Caco-2 (cell line): ENCODE data around the gene PCDH15. TPM values are rescaled to one million over a fixed set of nuclear protein-coding genes. Genes with fewer than 3 reads are reported as not detected.
"Not testable (repeated sequence)": the region's sequence is repeated elsewhere in the genome, so short reads cannot be mapped to it uniquely, and the experiment has no call there.

ENCODE experiments used
- BruUV-seq: library from RNA; stranded (reverse); fragments of 400-500 nt; replicated peaks from 2 replicates; lab custom pipeline; 2021; lab: Mats Ljungman, UMichigan
- CTCF ChIA-PET: fragments of 300-600 bp; sonication (Branson Sonifier 250); formaldehyde crosslinking; loops from one replicate; lab custom pipeline; 2022; ENCODE audit warnings: antibody characterized with exemption; lab: Charles Lee
- POLR2A ChIA-PET: fragments of 300-600 bp; sonication (Branson Sonifier 250); formaldehyde crosslinking; loops from one replicate; lab custom pipeline; 2022; ENCODE audit warnings: antibody characterized with exemption; lab: Charles Lee
- DNase-seq, 2 experiments: peaks; one replicate each; pipeline versions ENCODE4 v3.0.0 to v3.0.0-alpha.2; 2020 to 2022
- H3K27me3 ChIP-seq: replicated peaks from 2 replicates; pipeline ENCODE4 v1.6.0; 2011; ENCODE audit warnings: low read length; ENCODE audit not compliant: control insufficient read depth, insufficient read depth
- H3K36me3 ChIP-seq: 2 replicates; pipeline ENCODE4 v1.5.1; 2011; ENCODE audit warnings: low read length; ENCODE audit not compliant: control insufficient read depth, insufficient read depth
- H3K4me1 ChIP-seq: fragments of 250-450 bp; sonication (Bioruptor Pico); 2 replicates; pipeline ENCODE4 v1.5.1; 2020; ENCODE audit warnings: mild to moderate bottlenecking
- H3K4me3 ChIP-seq: 2 replicates; pipeline ENCODE4 v1.5.1; 2011; ENCODE audit warnings: low read depth, mild to moderate bottlenecking, control low read depth, low read length
- H3K9me3 ChIP-seq: fragments of 250-450 bp; sonication (Bioruptor Pico); 2 replicates; pipeline ENCODE4 v1.5.1; 2020; ENCODE audit warnings: mild to moderate bottlenecking, moderate library complexity
- H3K27ac Mint-ChIP-seq: one replicate; pipeline ENCODE4 v1.8.0; 2022; ENCODE audit warnings: mixed read lengths; ENCODE audit not compliant: unreplicated experiment
- H3K27me3 Mint-ChIP-seq: one replicate; pipeline ENCODE4 v1.8.0; 2022; ENCODE audit warnings: mixed read lengths; ENCODE audit not compliant: insufficient read depth, unreplicated experiment
- H3K36me3 Mint-ChIP-seq: one replicate; pipeline ENCODE4 v1.8.0; 2022; ENCODE audit warnings: mild to moderate bottlenecking, mixed read lengths; ENCODE audit not compliant: insufficient read depth, unreplicated experiment
- H3K4me1 Mint-ChIP-seq: one replicate; pipeline ENCODE4 v1.8.0; 2022; ENCODE audit warnings: low read depth, mixed read lengths; ENCODE audit not compliant: unreplicated experiment
- H3K4me3 Mint-ChIP-seq: one replicate; pipeline ENCODE4 v1.8.0; 2022; ENCODE audit warnings: mild to moderate bottlenecking, moderate library complexity, mixed read lengths; ENCODE audit not compliant: unreplicated experiment
- H3K9me3 Mint-ChIP-seq: one replicate; pipeline ENCODE4 v1.8.0; 2022; ENCODE audit warnings: mixed read lengths; ENCODE audit not compliant: unreplicated experiment
- intact Hi-C: fragments of 100-400 bp; cut with micrococcal nuclease; formaldehyde crosslinking; loops from one replicate; pipeline ENCODE4 v1.10.0; 2022; ENCODE audit not compliant: unreplicated experiment
- total RNA-seq: library from RNA; stranded (reverse); gene quantifications from 2 replicates; pipeline ENCODE4 v1.2.3, GENCODE V29; 2022
- TF ChIP-seq, protein P1 (sequence below), 2 experiments: fragments of 200-600 bp in 1 of 2; IDR thresholded peaks; 1 replicate in 1 of 2; 2 replicates in 1 of 2; pipeline versions ENCODE4 v1.5.1 to v1.8.0; 2011 to 2022; ENCODE audit warnings: antibody characterized with exemption in 1 of 2, control low read depth in 1 of 2, inconsistent platforms in 1 of 2, low read depth in 1 of 2, low read length in 1 of 2, mild to moderate bottlenecking in 1 of 2, moderate library complexity in 1 of 2; ENCODE audit not compliant: insufficient read depth in 1 of 2, severe bottlenecking in 1 of 2, unreplicated experiment in 1 of 2

The PCDH15 gene
- total RNA-seq, 1 experiment from 2014 or later: 0.02 TPM

DNA sequence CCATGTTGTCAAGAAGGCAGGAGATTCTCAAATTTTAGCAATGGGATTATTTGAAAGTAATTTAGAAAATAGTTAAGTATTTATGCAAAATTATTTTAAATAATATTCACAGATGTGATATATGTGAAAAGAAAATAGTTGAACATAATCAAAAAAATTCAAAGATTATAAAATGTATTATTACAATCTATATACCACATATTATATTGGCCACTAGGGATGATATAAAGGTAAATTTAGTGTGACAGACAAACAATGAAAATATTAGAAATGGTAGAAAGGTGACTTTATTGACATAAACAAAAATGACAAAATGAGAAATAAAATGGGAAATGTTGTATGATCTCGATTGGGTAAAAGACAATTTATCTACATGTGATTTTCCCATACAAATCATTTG, 385.5 kb downstream of the PCDH15 start:
- H3K4me1 Mint-ChIP-seq: no peaks in the 10 kb centered on the region
- ChIA-PET POLR2A (no interaction called here), CTCF (no interaction called here)
- no peaks in the 10 kb centered on the region for H3K36me3 ChIP-seq
- no peaks in the 10 kb centered on the region for H3K27me3 Mint-ChIP-seq
- no peaks in the 10 kb centered on the region for H3K9me3 ChIP-seq
- H3K9me3 Mint-ChIP-seq: no peaks in the 10 kb centered on the region
- H3K27me3 ChIP-seq: no peaks in the 10 kb centered on the region
- H3K4me3 Mint-ChIP-seq: no peak overlapping the region
- no peak overlapping the region for H3K27ac Mint-ChIP-seq
- H3K4me3 ChIP-seq: no peak overlapping the region
- intact Hi-C loops: no loop called here
- H3K36me3 Mint-ChIP-seq: no peaks in the 10 kb centered on the region
- TF ChIP-seq, protein P1, sequence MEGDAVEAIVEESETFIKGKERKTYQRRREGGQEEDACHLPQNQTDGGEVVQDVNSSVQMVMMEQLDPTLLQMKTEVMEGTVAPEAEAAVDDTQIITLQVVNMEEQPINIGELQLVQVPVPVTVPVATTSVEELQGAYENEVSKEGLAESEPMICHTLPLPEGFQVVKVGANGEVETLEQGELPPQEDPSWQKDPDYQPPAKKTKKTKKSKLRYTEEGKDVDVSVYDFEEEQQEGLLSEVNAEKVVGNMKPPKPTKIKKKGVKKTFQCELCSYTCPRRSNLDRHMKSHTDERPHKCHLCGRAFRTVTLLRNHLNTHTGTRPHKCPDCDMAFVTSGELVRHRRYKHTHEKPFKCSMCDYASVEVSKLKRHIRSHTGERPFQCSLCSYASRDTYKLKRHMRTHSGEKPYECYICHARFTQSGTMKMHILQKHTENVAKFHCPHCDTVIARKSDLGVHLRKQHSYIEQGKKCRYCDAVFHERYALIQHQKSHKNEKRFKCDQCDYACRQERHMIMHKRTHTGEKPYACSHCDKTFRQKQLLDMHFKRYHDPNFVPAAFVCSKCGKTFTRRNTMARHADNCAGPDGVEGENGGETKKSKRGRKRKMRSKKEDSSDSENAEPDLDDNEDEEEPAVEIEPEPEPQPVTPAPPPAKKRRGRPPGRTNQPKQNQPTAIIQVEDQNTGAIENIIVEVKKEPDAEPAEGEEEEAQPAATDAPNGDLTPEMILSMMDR (IDR thresholded peaks at IDR 0.05; ENCODE audit: insufficient read depth in 1 of 2, low read depth in 1 of 2, low read length in 1 of 2, severe bottlenecking in 1 of 2, unreplicated experiment in 1 of 2): no peak
- H3K4me1 ChIP-seq: no peaks in the 10 kb centered on the region
- no TSS peak for BruUV-seq
- no peak for DNase-seq

DNA sequence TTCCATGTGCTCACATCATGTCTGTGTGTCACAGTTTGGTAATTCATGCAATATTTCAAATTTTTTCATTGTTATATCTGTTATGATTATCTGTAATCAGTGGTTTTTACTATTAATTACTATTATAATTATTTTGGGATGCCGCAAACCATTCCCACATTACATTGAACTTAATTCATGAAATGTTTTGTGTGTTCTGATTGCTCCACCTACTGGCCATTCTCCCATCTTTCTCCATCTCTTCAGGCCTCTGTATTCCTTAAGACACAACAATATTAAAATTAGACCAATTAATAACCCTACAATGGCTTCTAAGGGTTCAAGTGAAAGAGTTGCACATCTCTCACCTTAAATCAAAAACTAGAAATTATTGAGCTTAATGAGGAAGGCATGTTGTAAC, 398.5 kb downstream of the PCDH15 start:
- TF ChIP-seq, protein P1 (IDR thresholded peaks at IDR 0.05; ENCODE audit: insufficient read depth in 1 of 2, low read depth in 1 of 2, low read length in 1 of 2, severe bottlenecking in 1 of 2, unreplicated experiment in 1 of 2): peak; percentile 80 to 89
- POLR2A ChIA-PET: no interaction called here
- no peak overlapping the region for H3K27ac Mint-ChIP-seq
- no peaks in the 10 kb centered on the region for H3K9me3 Mint-ChIP-seq
- no TSS peak for BruUV-seq
- H3K36me3 Mint-ChIP-seq: no peaks in the 10 kb centered on the region
- Histone ChIP-seq H3K4me1 (no peaks in the 10 kb centered on the region), H3K9me3 (no peaks in the 10 kb centered on the region), H3K27me3 (no peaks in the 10 kb centered on the region), H3K36me3 (no peaks in the 10 kb centered on the region), H3K4me3 (no peak overlapping the region)
- H3K4me1 Mint-ChIP-seq: no peaks in the 10 kb centered on the region
- intact Hi-C loops: loop anchor here (1.0 kb wide), 7 partner anchors 269 to 1584 kb away; no protein-coding TSS in a partner anchor
- no peak overlapping the region for H3K4me3 Mint-ChIP-seq
- CTCF ChIA-PET: interaction anchor here (0.9 to 1.0 kb wide), 2 partner anchors 562 to 1519 kb away, joined by 3 to 6 read pairs; no protein-coding TSS in a partner anchor
- peaks cover 4% of the 10 kb centered on the region for H3K27me3 Mint-ChIP-seq
- DNase-seq: peak in 1 of 2 experiments; percentile 59

DNA sequence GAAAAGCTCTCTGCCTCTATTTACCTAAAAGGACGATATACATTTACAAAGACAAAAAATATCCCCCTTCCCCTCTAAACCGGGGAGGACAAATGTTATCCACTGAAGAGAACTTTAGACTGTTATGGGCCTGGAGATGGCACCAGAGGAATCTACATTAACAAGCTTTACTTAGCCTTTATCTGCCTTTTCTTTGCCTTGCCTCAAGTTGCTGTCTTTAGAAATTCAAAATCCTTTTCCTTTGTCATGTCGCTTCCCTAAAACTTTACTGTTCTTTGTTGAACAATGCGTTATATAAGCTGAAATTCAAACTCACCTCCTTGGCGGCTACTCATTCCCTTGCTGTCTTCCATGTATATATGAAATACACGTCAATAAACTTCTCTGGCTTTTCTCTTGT, 405.0 kb downstream of the PCDH15 start:
- intact Hi-C loops: no loop called here
- H3K4me1 Mint-ChIP-seq: no peaks in the 10 kb centered on the region
- peaks cover 12% of the 10 kb centered on the region for H3K9me3 Mint-ChIP-seq
- ChIA-PET POLR2A (no interaction called here), CTCF (no interaction called here)
- no TSS peak for BruUV-seq
- no peak overlapping the region for H3K4me3 ChIP-seq
- no peaks in the 10 kb centered on the region for H3K27me3 ChIP-seq
- H3K4me1 ChIP-seq: no peaks in the 10 kb centered on the region
- H3K4me3 Mint-ChIP-seq: no peak overlapping the region
- H3K36me3 Mint-ChIP-seq: no peaks in the 10 kb centered on the region
- peaks cover 4% of the 10 kb centered on the region for H3K27me3 Mint-ChIP-seq
- TF ChIP-seq, protein P1 (IDR thresholded peaks at IDR 0.05; ENCODE audit: insufficient read depth in 1 of 2, low read depth in 1 of 2, low read length in 1 of 2, severe bottlenecking in 1 of 2, unreplicated experiment in 1 of 2): no peak
- no peaks in the 10 kb centered on the region for H3K36me3 ChIP-seq
- DNase-seq: no peak
- H3K9me3 ChIP-seq: no peaks in the 10 kb centered on the region; the same call in 1 of the 2 replicates
- H3K27ac Mint-ChIP-seq: no peak overlapping the region

DNA sequence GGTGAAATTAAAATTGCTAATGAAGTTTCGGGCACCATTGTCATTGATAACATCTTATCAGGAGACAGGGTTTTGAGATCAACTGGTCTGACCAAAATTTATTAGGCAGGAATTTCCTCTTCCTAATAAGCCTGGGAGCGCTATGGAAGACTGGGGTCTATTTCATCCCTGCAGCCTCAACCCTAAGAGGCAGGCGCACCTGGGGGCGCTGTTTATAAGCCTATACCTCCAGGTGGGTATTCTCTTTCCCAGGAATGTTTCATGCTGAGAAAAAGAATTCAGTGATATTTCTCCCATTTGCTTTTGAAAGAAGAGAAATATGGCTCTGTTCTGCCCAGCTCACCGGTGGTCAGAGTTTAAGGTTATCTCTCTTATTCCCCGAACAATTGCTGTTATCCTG, 406.4 kb downstream of the PCDH15 start:
- H3K4me1 ChIP-seq, CTCF ChIA-PET, intact Hi-C loops, H3K27me3 ChIP-seq, H3K36me3 ChIP-seq, H3K4me1 Mint-ChIP-seq, POLR2A ChIA-PET, BruUV-seq, H3K27ac Mint-ChIP-seq, H3K4me3 ChIP-seq, H3K9me3 ChIP-seq, H3K4me3 Mint-ChIP-seq, DNase-seq, H3K36me3 Mint-ChIP-seq, H3K27me3 Mint-ChIP-seq: not testable (repeated sequence)
- peaks cover 12% of the 10 kb centered on the region for H3K9me3 Mint-ChIP-seq
